ENCODE measurements around the gene KCNJ10.
A peak's percentile ranks its signal among the peaks of the same experiment; 100 is the strongest.

KCNJ10 gene

GRCh38 chr1:160020196-160020595, 49.8 kb downstream of the KCNJ10 start:
- no peak for DNase-seq

- no peak for DNase-seq
Observed at GRCh38 chr1:160018900-160019299, 51.1 kb downstream of the KCNJ10 start.

- DNase-seq: no peak
Observed at GRCh38 chr1:160018347-160018746, 51.6 kb downstream of the KCNJ10 start.

GRCh38 chr1:160017592-160017991, 52.4 kb downstream of the KCNJ10 start:
- no peak for DNase-seq

GRCh38 chr1:160011781-160012180, 58.2 kb downstream of the KCNJ10 start:
- DNase-seq: no peak

- no peak for DNase-seq
Observed at GRCh38 chr1:160009801-160010200, 60.2 kb downstream of the KCNJ10 start.

- DNase-seq: no peak
Observed at GRCh38 chr1:160009081-160009480, 60.9 kb downstream of the KCNJ10 start.

GRCh38 chr1:160007577-160008200, 62.3 kb downstream of the KCNJ10 start:
- no peak for DNase-seq

GRCh38 chr1:160006312-160006940, 63.5 kb downstream of the KCNJ10 start:
- peak; percentile 82 for DNase-seq

GRCh38 chr1:160005070-160005469, 64.9 kb downstream of the KCNJ10 start:
- DNase-seq: no peak

- no peak for DNase-seq
Observed at GRCh38 chr1:160004425-160004824, 65.5 kb downstream of the KCNJ10 start.

- no peak for DNase-seq
Observed at GRCh38 chr1:160004001-160004400, 66.0 kb downstream of the KCNJ10 start.

- no peak for DNase-seq
Observed at GRCh38 chr1:160001440-160001839, 68.5 kb downstream of the KCNJ10 start.

GRCh38 chr1:159999204-159999603, 70.8 kb downstream of the KCNJ10 start:
- DNase-seq: no peak

GRCh38 chr1:159996653-159997052, 73.3 kb downstream of the KCNJ10 start:
- no peak for DNase-seq

GRCh38 chr1:159994896-159995295, 75.1 kb downstream of the KCNJ10 start:
- DNase-seq: no peak

GRCh38 chr1:159993911-159994310, 76.0 kb downstream of the KCNJ10 start:
- DNase-seq: no peak

- no peak for DNase-seq
Observed at GRCh38 chr1:159992161-159992560, 77.8 kb downstream of the KCNJ10 start.

GRCh38 chr1:159991513-159991912, 78.4 kb downstream of the KCNJ10 start:
- DNase-seq: peak; percentile 8

- no peak for DNase-seq
Observed at GRCh38 chr1:159990005-159990404, 80.0 kb downstream of the KCNJ10 start.

- DNase-seq: no peak
Observed at GRCh38 chr1:159989581-159989980, 80.4 kb downstream of the KCNJ10 start.

- no peak for DNase-seq
Observed at GRCh38 chr1:159988006-159988405, 82.0 kb downstream of the KCNJ10 start.

- no peak for DNase-seq
Observed at GRCh38 chr1:159987186-159987585, 82.8 kb downstream of the KCNJ10 start.

GRCh38 chr1:159986531-159986930, 83.4 kb downstream of the KCNJ10 start:
- no peak for DNase-seq

GRCh38 chr1:159986093-159986492, 83.9 kb downstream of the KCNJ10 start:
- DNase-seq: no peak
